Stimulated activated naive CD8-positive, alpha-beta T cell treated with anti-CD3 and anti-CD28 coated beads, Interleukin-15, amount 100 ng/mL, for 72 hours (primary cell): ENCODE data around the gene DNAJB1.
"Not testable (repeated sequence)": the region's sequence is repeated elsewhere in the genome, so short reads cannot be mapped to it uniquely, and the experiment has no call there.

Experiments
- ATAC-seq: fragments of 150-1000 bp; cut with Tn5 transposase; 2 replicates; pipeline ENCODE4 v1.10.0; 2021; ENCODE audit warnings: mild to moderate bottlenecking, moderate library complexity
- DNase-seq, 2 donors: peaks; one replicate each; pipeline ENCODE4 v3.0.0; 2021 to 2022
- H3K27ac Mint-ChIP-seq, 2 donors: one replicate each; pipeline ENCODE4 v1.8.0; 2022; ENCODE audit warnings: mild to moderate bottlenecking in 2 of 2, mixed read lengths in 2 of 2, moderate library complexity in 2 of 2
- H3K27me3 Mint-ChIP-seq: one replicate; pipeline ENCODE4 v1.8.0; 2022; ENCODE audit warnings: mixed read lengths
- H3K4me1 Mint-ChIP-seq: one replicate; pipeline ENCODE4 v1.8.0; 2022; ENCODE audit warnings: mild to moderate bottlenecking, mixed read lengths
- H3K4me3 Mint-ChIP-seq, 2 donors: one replicate each; pipeline ENCODE4 v1.8.0; 2022; ENCODE audit warnings: mild to moderate bottlenecking in 2 of 2, mixed read lengths in 2 of 2, moderate library complexity in 1 of 2
- H3K9me3 Mint-ChIP-seq, 2 donors: one replicate each; pipeline ENCODE4 v1.8.0; 2022; ENCODE audit warnings: mixed read lengths in 2 of 2

The DNAJB1 gene

GRCh38 chr19:14516746-14517438 is 1.3 kb downstream of the DNAJB1 start:
- Mint-ChIP-seq H3K4me1 (peaks cover 62% of the 10 kb centered on the region), H3K4me3 (peak overlapping the region; percentile 95 to 96), H3K27me3 (no peaks in the 10 kb centered on the region), H3K9me3 (no peaks in the 10 kb centered on the region), H3K27ac (peak overlapping the region; percentile 88 to 94)
- ATAC-seq (no peak), DNase-seq (no peak)

- Mint-ChIP-seq H3K9me3 (no peaks in the 10 kb centered on the region), H3K4me3 (peak overlapping the region; percentile 95 to 96), H3K27ac (peak overlapping the region in 1 of 2 donors; percentile 19), H3K27me3 (no peaks in the 10 kb centered on the region), H3K4me1 (peaks cover 58% of the 10 kb centered on the region)
- no peak for DNase-seq
- ATAC-seq = no peak
Observed at GRCh38 chr19:14516048-14516534, 2.1 kb downstream of the DNAJB1 start.

GRCh38 chr19:14515501-14516047 is 2.6 kb downstream of the DNAJB1 start:
- Mint-ChIP-seq H3K4me1 (peaks cover 63% of the 10 kb centered on the region), H3K4me3 (peak overlapping the region; percentile 95 to 96), H3K27ac (peak overlapping the region; percentile 4 to 19), H3K27me3 (no peaks in the 10 kb centered on the region), H3K9me3 (no peaks in the 10 kb centered on the region)
- DNase-seq = no peak
- ATAC-seq = no peak

GRCh38 chr19:14514215-14514863 is 3.9 kb downstream of the DNAJB1 start:
- no peak for DNase-seq
- no peak for ATAC-seq
- Mint-ChIP-seq H3K27me3 (no peaks in the 10 kb centered on the region), H3K4me1 (peaks cover 59% of the 10 kb centered on the region), H3K4me3 (peak overlapping the region; percentile 41 to 95), H3K9me3 (no peaks in the 10 kb centered on the region), H3K27ac (peak overlapping the region; percentile 12 to 72)

- Mint-ChIP-seq H3K4me3 (no peak overlapping the region), H3K27me3 (no peaks in the 10 kb centered on the region), H3K27ac (no peak overlapping the region), H3K9me3 (no peaks in the 10 kb centered on the region), H3K4me1 (peaks cover 64% of the 10 kb centered on the region)
- no peak for ATAC-seq
- DNase-seq = no peak
Observed at GRCh38 chr19:14512406-14512961, 5.7 kb downstream of the DNAJB1 start.

GRCh38 chr19:14511229-14511593 is 7.0 kb downstream of the DNAJB1 start:
- Mint-ChIP-seq H3K9me3 (no peaks in the 10 kb centered on the region), H3K27me3 (no peaks in the 10 kb centered on the region), H3K4me3 (no peak overlapping the region), H3K4me1 (peaks cover 69% of the 10 kb centered on the region), H3K27ac (peak overlapping the region in 1 of 2 donors; percentile 83)
- no peak for ATAC-seq
- no peak for DNase-seq

- ATAC-seq (no peak), DNase-seq (no peak)
- Mint-ChIP-seq H3K4me1 (peaks cover 69% of the 10 kb centered on the region), H3K9me3 (no peaks in the 10 kb centered on the region), H3K27ac (peak overlapping the region in 1 of 2 donors; percentile 83), H3K27me3 (no peaks in the 10 kb centered on the region), H3K4me3 (no peak overlapping the region)
Observed at GRCh38 chr19:14510311-14511228, 7.6 kb downstream of the DNAJB1 start.

- Mint-ChIP-seq H3K4me3 (peak overlapping the region; percentile 52 to 67), H3K4me1 (peaks cover 57% of the 10 kb centered on the region), H3K9me3 (no peaks in the 10 kb centered on the region), H3K27me3 (no peaks in the 10 kb centered on the region), H3K27ac (peak overlapping the region; percentile 83 to 93)
- ATAC-seq = no peak
- no peak for DNase-seq
Observed at GRCh38 chr19:14507704-14508542, 10.3 kb downstream of the DNAJB1 start.

- peak overlapping the region in 1 of 2 donors; percentile 16 for H3K4me3 Mint-ChIP-seq
- DNase-seq = peak; percentile 81 to 86
Observed at GRCh38 chr19:14505488-14506239, 12.5 kb downstream of the DNAJB1 start.

GRCh38 chr19:14504575-14504974 is 13.6 kb downstream of the DNAJB1 start:
- not testable (repeated sequence) for ATAC-seq, H3K4me3 Mint-ChIP-seq, DNase-seq, H3K9me3 Mint-ChIP-seq, H3K27ac Mint-ChIP-seq, H3K27me3 Mint-ChIP-seq
- peaks cover 41% of the 10 kb centered on the region for H3K4me1 Mint-ChIP-seq

More at GRCh38 chr19:14505488-14506239, 12.5 kb downstream of the DNAJB1 start:
- peak overlapping the region in 1 of 2 donors; percentile 54 for H3K27ac Mint-ChIP-seq
- no peaks in the 10 kb centered on the region for H3K9me3 Mint-ChIP-seq
- peak; percentile 83 for ATAC-seq
- H3K27me3 Mint-ChIP-seq = no peaks in the 10 kb centered on the region
- peaks cover 48% of the 10 kb centered on the region for H3K4me1 Mint-ChIP-seq

GRCh38 chr19:14503285-14503684 is 14.9 kb downstream of the DNAJB1 start:
- Mint-ChIP-seq H3K27ac (no peak overlapping the region), H3K4me1 (peaks cover 31% of the 10 kb centered on the region), H3K27me3 (no peaks in the 10 kb centered on the region), H3K9me3 (no peaks in the 10 kb centered on the region), H3K4me3 (no peak overlapping the region)
- ATAC-seq (no peak), DNase-seq (no peak)

- DNase-seq (no peak), ATAC-seq (no peak)
- Mint-ChIP-seq H3K9me3 (no peaks in the 10 kb centered on the region), H3K27me3 (peaks cover 4% of the 10 kb centered on the region), H3K27ac (no peak overlapping the region), H3K4me1 (peaks cover 28% of the 10 kb centered on the region), H3K4me3 (no peak overlapping the region)
Observed at GRCh38 chr19:14502334-14503092, 15.7 kb downstream of the DNAJB1 start.

- Mint-ChIP-seq H3K9me3 (no peaks in the 10 kb centered on the region), H3K27ac (no peak overlapping the region), H3K4me1 (peaks cover 28% of the 10 kb centered on the region), H3K4me3 (peak overlapping the region in 1 of 2 donors; percentile 80), H3K27me3 (peaks cover 7% of the 10 kb centered on the region)
- DNase-seq (no peak), ATAC-seq (no peak)
Observed at GRCh38 chr19:14497228-14497921, 20.8 kb downstream of the DNAJB1 start.
